Lower lobe of right lung (tissue), 2 donors: ENCODE results near the gene CEP290. TPM values are rescaled to one million over a fixed set of nuclear protein-coding genes. Genes with fewer than 3 reads are reported as not detected.

Experiments used
- ATAC-seq, 2 donors: fragments of 200-7000 bp; cut with Tn5 transposase; one replicate each; pipeline ENCODE4 v1.9.1; 2020 to 2022; ENCODE audit warnings: mild to moderate bottlenecking in 2 of 2, moderate library complexity in 2 of 2
- DNase-seq: peaks from one replicate; pipeline ENCODE4 v3.0.0-alpha.2; 2020
- H3K27ac ChIP-seq: fragments of 200-600 bp; one replicate; pipeline ENCODE4 v1.8.0; 2022
- H3K27me3 ChIP-seq: fragments of 200-600 bp; one replicate; pipeline ENCODE4 v1.8.0; 2022; ENCODE audit warnings: low read depth
- H3K36me3 ChIP-seq: fragments of 200-600 bp; one replicate; pipeline ENCODE4 v1.8.0; 2022; ENCODE audit warnings: mild to moderate bottlenecking
- H3K4me1 ChIP-seq: fragments of 200-600 bp; one replicate; pipeline ENCODE4 v1.8.0; 2022
- H3K4me3 ChIP-seq: fragments of 200-600 bp; one replicate; pipeline ENCODE4 v1.8.0; 2022; ENCODE audit warnings: mild to moderate bottlenecking
- H3K9me3 ChIP-seq: fragments of 200-600 bp; one replicate; pipeline ENCODE4 v1.8.0; 2022
- CTCF ChIP-seq: fragments of 200-600 bp; IDR thresholded peaks from one replicate; pipeline ENCODE4 v1.8.0; 2022; ENCODE audit warnings: antibody characterized with exemption, mild to moderate bottlenecking
- intact Hi-C: fragments of 100-400 bp; cut with DNase I; formaldehyde crosslinking; loops from one replicate; pipeline ENCODE4 v1.11.0; 2022
- total RNA-seq: library from RNA; stranded (reverse); fragmentation: NEBNext Ultra II Directional; extraction: Animal tissue kit (Norgen Biotek cat#: 25700); gene quantifications from one replicate; pipeline ENCODE4 v1.2.1, GENCODE V29; 2021
- donor health status: DM: no; HTN: yes; CAD: no; lungs with severe emphysema.

Gene CEP290
- total RNA-seq, 1 donor from 2014 or later: 11.6 TPM

GRCh38 chr12:88001327-88001726 lies 140.6 kb downstream of the CEP290 start:
- Histone ChIP-seq H3K27me3 (no peaks in the 10 kb centered on the region), H3K4me3 (no peak overlapping the region), H3K9me3 (no peaks in the 10 kb centered on the region), H3K36me3 (no peaks in the 10 kb centered on the region), H3K4me1 (no peaks in the 10 kb centered on the region), H3K27ac (no peak overlapping the region)
- intact Hi-C loops: no loop called here
- DNase-seq (no peak), ATAC-seq (no peak)
- TF ChIP-seq CTCF: no peak

Other genes starting within 250 kb of the CEP290 start
- gene C12orf50, start 112.7 kb downstream of the CEP290 start, total RNA-seq: not detected
- gene TMTC3, start 219 bp upstream of the CEP290 start, total RNA-seq: 17.4 TPM